HG03571 (cell line): ENCODE results near the gene GPR61.
A peak's percentile ranks its signal among the peaks of the same experiment; 100 is the strongest.

Source experiments
- ATAC-seq: cut with Tn5 transposase; IDR thresholded peaks from one replicate; pipeline ENCODE4 v1.9.1; 2021; ENCODE audit not compliant: unreplicated experiment

Gene GPR61

DNA sequence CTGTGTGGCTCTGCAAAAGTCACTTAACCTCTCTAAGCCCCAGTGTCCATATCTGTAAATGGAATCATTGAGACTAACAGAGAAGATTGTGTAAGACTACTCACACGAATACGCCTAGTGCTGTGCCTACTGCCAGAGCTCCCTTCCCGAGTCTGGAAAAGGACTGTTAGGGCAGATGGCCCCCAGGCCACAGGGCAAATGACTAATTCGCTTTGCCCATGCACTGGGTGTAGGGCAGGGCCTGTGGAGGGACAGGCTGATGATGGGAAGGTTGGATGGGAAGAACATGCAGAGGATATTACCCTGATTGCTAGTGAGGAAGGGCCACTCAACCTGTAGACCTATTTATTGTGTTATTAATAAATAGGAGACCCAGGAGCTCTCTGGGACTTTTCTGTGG, 4.2 kb upstream of the GPR61 start:
- ATAC-seq: no peak

DNA sequence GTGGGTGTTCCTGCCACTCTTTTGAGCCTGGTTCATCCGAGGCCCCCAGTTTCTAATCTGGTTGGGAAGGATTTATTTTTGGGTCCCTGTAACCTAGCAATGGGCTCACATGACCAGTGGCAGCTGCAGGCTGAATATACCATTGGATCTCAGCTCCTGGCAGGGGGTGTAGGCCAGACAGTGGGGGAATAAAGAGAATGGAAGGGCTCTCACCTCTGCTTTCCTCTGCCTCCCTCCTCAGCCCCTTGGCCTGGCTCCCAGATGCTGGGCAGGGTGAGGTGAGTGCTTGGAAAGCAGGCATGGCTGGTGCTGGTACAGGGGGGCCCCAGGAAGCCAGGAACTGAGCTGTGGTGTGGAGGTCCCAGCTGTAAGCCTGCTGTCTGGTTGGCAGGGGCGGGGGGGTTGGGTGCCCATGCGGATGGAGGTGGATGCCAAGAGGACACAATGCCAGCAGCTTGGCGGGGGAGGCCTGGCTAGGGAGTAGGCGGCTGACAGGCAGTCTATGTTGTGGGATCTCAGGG, 3.6 kb upstream of the GPR61 start:
- ATAC-seq: no peak

DNA sequence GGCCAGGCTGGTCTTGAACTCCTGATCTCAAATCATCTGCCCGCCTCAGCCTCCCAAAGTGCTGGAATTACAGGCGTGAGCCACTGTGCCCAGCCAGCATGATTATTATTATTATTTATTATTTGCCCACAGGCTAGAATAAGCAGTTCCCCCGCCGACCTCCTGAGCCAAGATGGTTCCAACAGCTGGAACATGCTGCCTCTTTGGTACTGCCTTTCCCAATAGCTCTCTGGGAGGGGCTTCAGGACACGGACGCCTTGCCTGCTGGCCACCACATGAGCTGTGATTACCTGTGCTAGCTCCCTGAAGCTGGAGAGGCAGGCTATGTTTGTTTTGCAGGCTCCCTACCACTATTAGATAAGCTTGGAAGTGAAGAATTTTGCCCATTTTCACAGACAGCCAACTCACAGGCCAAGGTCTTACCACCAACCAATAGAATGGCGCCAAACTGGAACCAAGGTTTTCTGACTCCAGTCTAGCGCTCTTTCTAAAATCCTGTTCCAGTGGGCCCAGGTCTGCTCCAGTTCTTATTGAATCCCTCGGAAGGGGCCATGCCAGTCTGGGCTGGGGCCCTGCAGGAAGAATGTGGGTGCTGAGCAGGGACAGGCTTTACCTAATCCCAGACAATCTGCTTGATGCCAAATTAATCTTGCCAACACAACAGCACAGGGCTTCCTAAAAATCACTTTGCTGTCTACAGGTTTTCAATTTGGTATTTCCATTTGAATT, 2.1 kb upstream of the GPR61 start:
- ATAC-seq: no peak

DNA sequence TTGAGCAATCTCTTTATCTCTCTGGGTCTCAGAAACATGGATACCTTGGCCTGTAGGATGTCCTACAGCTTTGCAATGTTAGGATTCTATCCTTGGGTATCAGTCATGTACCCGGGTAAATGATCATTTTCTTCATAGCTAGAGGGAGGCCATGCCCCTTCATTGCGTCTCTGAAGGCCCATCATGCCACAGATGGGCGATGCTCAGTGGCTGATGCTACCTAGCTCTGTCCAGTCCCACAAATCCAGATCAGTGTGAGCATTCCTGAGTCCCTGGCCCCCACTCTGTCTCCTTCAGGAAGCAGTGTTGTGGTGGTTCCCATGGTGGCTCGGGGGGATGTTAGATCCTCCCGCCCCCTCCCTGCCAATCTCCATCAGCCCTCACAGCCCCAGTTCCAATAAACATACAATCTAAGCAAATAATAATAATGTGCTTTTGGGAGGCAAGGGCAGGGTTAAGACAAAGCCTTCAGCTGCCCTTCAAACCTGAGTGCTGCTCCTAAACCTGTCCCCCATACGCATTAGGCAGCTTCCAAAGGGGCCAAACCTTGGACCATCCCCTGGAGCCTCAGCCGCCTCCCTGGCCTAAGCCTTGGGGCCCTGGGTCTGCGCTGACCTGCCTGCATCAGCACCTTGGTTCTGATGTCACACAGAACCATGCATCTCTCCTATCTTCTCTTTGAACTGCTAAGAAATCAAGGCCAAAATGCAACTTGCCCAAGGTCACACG, 681 bp upstream of the GPR61 start:
- ATAC-seq: no peak

DNA sequence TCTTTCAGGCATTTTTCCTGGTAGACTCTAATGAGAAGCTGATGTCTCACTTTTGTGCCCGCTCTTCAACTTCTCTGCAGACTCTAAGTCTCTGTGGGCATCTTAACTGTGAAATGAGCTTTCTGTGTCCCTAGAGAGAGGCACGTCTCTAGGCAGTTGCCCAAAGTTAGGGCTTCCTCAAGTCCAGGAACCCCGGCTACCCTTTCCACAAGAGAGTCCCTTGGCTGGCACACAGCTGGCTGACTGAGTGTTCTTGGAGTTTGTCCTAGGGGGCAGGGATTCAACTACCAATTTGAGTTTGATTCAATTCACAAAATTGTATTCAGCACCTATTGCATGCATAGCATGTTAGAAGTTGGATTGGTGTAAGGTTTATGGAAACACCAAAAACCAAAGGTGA, 1.4 kb downstream of the GPR61 start:
- ATAC-seq: no peak

DNA sequence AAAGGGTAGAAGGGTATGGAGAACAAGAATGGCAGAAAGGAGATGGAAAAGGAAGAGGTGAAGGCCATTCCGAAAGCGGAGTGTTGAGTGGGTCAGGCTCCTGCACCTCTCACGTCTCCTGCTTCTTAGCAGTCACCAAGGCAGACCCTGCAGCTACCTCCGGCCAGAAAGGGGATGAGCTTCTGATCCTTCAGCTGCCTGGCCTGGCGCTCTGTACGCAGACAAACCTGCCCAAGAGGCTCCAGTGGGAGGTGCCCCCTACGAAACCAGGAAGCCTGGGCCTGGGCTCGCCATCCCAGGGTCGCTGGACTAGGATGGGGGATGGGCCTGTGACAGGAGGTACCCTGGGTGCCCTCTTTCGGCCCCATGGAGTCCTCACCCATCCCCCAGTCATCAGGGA, 3.0 kb downstream of the GPR61 start:
- no peak for ATAC-seq

DNA sequence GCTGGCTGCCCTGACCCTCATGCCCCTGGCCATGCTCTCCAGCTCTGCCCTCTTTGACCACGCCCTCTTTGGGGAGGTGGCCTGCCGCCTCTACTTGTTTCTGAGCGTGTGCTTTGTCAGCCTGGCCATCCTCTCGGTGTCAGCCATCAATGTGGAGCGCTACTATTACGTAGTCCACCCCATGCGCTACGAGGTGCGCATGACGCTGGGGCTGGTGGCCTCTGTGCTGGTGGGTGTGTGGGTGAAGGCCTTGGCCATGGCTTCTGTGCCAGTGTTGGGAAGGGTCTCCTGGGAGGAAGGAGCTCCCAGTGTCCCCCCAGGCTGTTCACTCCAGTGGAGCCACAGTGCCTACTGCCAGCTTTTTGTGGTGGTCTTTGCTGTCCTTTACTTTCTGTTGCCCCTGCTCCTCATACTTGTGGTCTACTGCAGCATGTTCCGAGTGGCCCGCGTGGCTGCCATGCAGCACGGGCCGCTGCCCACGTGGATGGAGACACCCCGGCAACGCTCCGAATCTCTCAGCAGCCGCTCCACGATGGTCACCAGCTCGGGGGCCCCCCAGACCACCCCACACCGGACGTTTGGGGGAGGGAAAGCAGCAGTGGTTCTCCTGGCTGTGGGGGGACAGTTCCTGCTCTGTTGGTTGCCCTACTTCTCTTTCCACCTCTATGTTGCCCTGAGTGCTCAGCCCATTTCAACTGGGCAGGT, 3.8 kb downstream of the GPR61 start:
- ATAC-seq: no peak

DNA sequence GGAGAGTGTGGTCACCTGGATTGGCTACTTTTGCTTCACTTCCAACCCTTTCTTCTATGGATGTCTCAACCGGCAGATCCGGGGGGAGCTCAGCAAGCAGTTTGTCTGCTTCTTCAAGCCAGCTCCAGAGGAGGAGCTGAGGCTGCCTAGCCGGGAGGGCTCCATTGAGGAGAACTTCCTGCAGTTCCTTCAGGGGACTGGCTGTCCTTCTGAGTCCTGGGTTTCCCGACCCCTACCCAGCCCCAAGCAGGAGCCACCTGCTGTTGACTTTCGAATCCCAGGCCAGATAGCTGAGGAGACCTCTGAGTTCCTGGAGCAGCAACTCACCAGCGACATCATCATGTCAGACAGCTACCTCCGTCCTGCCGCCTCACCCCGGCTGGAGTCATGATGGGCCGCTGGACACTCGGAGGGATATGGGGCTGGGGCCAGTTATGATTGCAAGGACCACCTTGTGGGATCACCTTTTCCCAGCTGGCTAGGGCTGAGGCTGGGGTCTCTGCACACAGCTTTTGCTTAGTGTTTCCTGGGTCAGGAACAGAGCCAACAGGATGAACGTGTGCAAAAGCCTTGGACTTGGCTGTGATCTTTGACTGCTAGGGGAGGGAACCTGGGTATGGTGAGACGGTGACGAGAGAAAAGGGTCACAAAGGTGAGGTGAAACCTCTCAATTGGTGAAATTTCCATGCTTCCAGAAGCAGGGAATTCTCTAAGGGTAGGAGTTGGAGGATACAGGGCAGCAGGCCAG, 4.5 kb downstream of the GPR61 start:
- ATAC-seq: no peak

DNA sequence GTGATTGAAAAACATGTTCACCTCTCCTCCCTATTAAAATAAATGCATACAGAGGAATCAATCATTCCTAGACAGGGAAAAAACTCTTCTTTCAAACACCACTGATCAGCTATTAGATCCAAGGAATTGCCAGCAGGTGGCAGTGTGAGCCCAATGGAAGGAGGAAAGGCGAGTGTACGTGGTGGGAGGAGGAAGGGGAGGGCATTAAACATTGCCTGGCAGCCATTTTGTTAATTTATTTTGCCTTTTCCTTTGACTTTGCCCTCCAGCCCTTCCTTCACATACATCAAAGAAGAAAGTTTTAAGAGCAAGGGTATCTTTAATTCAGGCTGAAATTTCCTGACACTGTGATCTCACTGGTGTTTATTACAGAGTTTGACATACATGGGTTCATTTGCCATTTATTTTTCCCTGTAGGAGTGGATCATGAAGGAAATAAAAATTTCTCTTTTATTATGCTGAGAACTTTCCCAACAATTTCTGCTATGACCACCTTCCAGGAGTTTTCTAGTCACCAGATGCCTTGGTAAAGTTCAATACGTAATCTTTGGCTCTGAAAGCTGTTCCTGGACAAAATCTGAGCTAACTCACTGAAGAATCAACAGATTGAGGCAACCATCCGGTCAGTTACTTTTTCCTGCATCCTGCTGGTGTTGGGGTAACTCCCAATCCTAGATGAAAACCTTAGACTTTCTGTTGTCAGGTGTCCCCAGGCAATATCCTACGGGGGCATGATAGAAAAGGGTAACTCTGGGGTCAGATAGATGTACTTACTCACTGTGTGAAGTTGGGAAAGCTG, 6.8 kb downstream of the GPR61 start:
- peak; percentile 35 for ATAC-seq

DNA sequence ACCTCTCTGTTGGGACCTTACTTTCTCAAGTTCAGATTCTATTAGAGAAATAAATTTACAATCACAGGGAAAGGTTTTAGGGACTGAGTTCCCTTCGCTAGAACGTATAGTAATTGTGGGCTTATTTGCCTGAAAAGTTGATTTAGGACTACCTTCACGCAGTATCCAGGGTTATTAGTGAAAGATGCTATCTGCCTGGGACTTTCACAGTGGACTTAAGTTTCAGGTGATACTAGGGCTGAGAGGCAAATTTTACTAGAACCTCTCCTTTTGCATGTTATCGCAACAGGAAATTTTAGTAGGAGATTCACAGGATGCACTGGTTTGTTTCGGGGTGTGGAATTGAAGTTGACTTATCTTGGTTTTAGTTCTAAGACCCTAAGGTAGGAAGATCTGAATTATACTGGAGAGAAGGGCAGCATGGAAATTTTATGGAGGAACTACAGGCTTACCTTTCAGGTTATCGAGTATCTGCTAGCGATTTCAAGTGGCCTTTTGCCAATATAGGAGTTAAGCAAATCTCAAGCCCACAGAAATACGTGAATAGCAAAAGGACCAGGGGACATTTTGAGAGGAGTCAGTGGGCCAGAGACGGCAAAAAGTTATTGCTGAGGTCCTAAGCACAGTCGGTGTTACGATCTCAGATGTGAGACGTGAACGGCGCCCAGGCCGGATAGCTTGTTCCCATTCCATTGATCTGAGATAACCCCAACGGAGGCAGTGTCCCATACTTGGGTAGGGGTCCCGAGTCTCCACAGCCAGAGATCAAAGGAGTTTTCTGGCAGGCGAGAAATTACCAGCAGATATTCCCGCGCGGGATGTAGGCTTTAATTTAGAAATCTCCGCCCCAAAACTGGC, 8.0 kb downstream of the GPR61 start:
- ATAC-seq: no peak

DNA sequence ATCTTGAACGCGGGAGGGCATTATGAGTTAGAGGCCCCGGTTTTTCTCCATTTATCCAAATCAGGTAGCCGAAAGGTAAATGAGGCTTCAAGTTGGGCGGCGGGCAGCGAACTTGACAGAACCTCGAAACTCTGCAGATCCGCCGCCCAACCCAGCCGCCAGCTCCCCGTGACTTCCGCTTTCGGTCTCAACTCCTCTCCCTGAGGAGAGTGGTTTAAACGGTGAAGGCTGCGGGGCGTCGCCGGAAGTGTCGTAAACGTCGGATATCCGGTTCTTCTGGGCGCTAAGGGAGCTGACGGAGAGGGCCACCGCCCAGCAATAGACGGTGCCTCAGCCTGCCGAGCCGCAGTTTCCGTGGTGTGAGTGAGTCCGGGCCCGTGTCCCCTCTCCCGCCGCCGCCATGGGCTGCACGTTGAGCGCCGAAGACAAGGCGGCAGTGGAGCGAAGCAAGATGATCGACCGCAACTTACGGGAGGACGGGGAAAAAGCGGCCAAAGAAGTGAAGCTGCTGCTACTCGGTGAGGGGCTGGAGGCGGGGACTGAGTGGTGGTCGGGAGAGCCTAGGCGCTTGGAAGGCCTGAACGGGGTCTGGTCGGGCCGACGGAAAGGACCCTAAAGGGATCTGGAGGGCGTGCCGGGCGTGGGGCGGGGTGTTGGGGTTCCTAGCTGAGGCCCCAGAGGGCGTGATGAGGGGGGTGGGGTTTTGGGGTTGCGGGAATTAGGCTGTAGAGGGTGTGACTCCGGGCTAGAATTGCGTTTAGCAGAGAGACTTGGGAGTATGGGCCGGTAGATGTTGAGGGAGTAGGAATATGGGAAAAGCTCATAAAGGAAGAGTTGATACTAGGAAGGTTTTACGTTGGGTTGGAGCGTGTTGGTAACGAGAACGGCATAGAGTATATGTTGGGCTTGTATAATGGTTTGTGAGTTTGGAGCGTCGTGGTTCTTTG, 8.9 kb downstream of the GPR61 start, which contains the start of gene GNAI3:
TSS of gene GNAI3 (plus strand) at position 295 of the 947 bp plus-strand sequence. CDS start at position 401, 106 bp downstream.
- ATAC-seq: peak; percentile 86

DNA sequence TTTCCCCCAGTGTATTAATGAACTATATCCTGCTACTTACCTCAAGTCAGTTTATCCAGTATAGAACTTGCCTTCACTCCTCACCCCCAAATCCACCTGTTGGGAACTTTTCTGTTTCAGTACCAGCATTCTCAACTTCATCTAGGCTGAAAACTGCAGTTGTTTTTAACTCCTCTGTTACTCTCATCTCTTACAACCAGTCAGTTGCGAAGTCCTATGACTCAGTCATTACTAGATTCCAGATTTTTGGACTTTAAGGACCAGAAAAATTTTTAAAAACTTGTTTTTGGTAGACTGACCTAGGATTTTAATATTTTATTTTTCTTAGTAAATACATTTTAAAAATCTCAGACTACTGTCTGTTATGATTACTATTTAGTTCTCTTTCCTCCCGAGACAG, 16.9 kb downstream of the GPR61 start:
- ATAC-seq: no peak

DNA sequence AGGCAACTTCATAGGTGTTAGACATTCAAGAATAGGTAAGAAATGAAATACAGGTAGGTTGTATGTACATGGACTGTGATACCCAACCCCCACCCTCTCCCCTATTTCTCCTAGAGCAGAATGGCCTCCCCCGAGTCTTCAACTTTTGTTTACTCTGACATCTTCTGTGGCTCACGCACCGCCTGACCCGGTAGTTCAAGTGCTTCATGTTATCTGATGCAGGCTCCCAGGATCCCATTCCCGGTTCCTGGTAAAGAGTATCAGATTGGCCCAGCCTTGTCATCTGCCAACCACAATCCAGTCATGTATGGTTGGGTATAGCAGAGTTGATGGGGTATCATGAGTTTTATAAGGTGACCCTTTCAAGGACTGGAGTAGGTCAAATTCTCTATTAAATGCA, 17.8 kb downstream of the GPR61 start:
- no peak for ATAC-seq

DNA sequence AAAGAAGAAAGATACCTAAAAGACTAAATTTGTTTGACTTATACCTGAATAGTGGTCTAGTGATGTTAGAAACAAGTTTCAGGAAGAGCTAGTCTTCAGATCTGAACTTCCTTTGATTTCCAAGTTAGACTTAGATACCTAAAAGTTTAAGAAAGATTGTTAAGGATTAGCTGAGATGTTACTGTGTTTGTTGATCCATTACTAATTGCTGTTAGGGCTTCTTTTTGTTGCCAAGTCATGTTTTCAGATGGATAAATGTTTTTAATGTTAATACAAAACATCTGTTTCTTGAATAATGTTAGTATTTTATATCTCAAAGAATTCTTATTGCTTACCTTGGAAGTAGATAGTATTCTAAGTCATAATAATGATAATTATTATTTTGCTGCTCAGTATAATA, 20.3 kb downstream of the GPR61 start:
- no peak for ATAC-seq

DNA sequence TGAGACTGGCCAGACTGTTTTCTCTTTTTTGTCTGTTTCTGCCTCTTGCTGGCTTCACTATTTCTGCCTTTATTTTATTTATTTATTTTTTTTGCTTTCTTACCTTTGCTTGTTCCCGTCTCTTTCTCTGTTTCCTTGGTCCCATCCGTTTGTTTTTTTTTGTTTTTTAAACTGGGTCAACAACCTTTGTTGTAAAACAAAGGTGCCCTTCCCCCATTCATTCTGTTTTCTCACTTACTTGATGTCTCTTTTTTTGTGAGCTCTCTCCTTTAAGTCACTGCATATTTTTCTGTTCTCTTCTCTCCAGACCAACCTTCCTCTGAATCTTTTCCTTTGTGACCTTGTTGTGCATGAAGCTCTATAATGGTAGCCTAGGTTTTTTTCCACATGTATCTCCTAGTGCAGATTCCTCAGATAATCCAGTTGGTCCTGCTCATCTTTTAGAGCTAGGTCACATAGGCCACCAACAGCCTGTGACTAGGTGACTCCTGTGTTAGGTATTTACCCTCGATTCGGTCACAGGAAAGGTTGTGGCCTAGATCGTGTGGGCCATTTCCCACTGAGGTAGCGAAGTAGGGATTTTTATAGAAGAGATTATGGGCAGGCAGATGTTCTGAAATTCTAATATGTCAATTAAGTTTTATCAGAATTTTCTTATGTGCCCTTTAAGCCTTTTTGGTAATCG, 24.7 kb downstream of the GPR61 start:
- ATAC-seq: no peak

DNA sequence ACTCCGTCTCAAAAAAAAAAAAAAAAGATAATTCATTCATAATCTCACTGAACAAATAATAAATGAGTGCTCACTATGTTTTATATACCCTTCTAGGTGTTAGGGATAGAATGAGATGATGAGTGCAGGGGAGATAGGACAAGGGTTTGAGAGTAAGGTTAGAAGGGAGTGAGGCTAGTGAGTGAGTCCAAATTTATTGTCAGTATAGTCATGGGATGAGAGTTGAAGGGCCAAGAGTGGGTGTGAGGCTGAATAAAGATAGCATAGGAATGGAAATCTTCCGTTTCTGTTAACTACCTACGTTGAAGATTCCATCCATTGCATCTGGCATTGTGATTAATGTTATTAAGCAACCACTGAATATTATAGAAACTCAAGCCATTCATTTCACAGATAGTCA, 25.6 kb downstream of the GPR61 start:
- no peak for ATAC-seq

DNA sequence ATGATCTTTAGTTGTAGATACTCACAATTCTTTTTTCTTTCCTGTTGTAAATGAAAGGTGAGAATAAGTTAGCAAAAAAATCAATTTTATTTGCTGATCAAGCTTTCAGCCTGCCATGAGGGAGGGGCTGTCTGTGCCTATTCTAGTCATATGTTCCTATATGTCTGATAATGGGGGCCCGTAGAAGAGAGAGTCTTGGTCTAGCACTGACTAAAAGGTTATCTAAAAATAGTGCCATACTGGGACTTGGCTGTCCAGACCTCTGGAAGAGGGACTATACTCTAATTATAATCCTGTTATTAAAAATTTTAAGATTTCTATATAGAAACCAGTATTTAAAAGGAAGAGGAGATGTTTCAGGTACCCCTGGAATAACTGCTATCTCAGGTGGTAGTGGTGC, 27.3 kb downstream of the GPR61 start:
- no peak for ATAC-seq
